Hepatocyte (in vitro differentiated cells): ENCODE results near the gene CASTOR1. TPM values are rescaled to one million over a fixed set of nuclear protein-coding genes. Genes with fewer than 3 reads are reported as not detected.

Source experiments
- DNase-seq: peaks from one replicate; pipeline ENCODE4 v3.0.0-alpha.2; 2016; ENCODE audit warnings: low spot score
- H2AFZ ChIP-seq: fragments of 200-600 bp; sonication (generic); 2 replicates; pipeline ENCODE4 v1.6.0; 2016; ENCODE audit warnings: antibody characterized with exemption, mild to moderate bottlenecking
- H3K27ac ChIP-seq: fragments of 200-600 bp; sonication (generic); 2 replicates; pipeline ENCODE4 v1.5.1; 2016; ENCODE audit warnings: mild to moderate bottlenecking
- H3K27me3 ChIP-seq: fragments of 200-600 bp; sonication (generic); 2 replicates; pipeline ENCODE4 v1.6.1; 2016
- H3K36me3 ChIP-seq: fragments of 200-600 bp; sonication (generic); replicated peaks from 2 replicates; pipeline ENCODE4 v1.5.1; 2016; ENCODE audit warnings: low read depth; ENCODE audit not compliant: insufficient read depth
- H3K4me1 ChIP-seq: fragments of 200-600 bp; sonication (generic); 2 replicates; pipeline ENCODE4 v1.5.1; 2016; ENCODE audit warnings: mild to moderate bottlenecking, moderate library complexity; ENCODE audit not compliant: insufficient read depth
- H3K4me2 ChIP-seq: fragments of 200-600 bp; sonication (generic); 2 replicates; pipeline ENCODE4 v1.6.0; 2016
- H3K4me3 ChIP-seq: fragments of 200-600 bp; sonication (generic); 2 replicates; pipeline ENCODE4 v1.5.1; 2016; ENCODE audit warnings: mild to moderate bottlenecking
- H3K79me2 ChIP-seq: fragments of 200-600 bp; sonication (generic); 2 replicates; pipeline ENCODE4 v1.6.0; 2017; ENCODE audit warnings: mild to moderate bottlenecking
- H3K9me2 ChIP-seq: fragments of 200-600 bp; sonication (generic); replicated peaks from 2 replicates; pipeline ENCODE4 v1.6.0; 2017; ENCODE audit warnings: mild to moderate bottlenecking; ENCODE audit not compliant: insufficient read depth
- H3K9me3 ChIP-seq: fragments of 200-600 bp; sonication (generic); 2 replicates; pipeline ENCODE4 v1.5.1; 2016; ENCODE audit warnings: low read depth, mild to moderate bottlenecking
- H4K20me1 ChIP-seq: fragments of 200-600 bp; sonication (generic); 2 replicates; pipeline ENCODE4 v1.6.0; 2016; ENCODE audit warnings: mild to moderate bottlenecking; ENCODE audit not compliant: insufficient read depth, poor library complexity, severe bottlenecking
- CTCF ChIP-seq: fragments of 200-600 bp; sonication (generic); IDR thresholded peaks from 2 replicates; pipeline ENCODE4 v1.5.1; 2016; ENCODE audit warnings: antibody characterized with exemption, mild to moderate bottlenecking; ENCODE audit not compliant: poor library complexity
- EZH2 ChIP-seq: fragments of 200-600 bp; sonication (generic); IDR thresholded peaks from 2 replicates; pipeline ENCODE4 v1.6.1; 2016; ENCODE audit warnings: antibody characterized with exemption, mild to moderate bottlenecking, borderline replicate concordance
- EZH2phosphoT487 ChIP-seq: fragments of 200-600 bp; sonication (generic); IDR thresholded peaks from one replicate; pipeline ENCODE4 v1.6.1; 2018; ENCODE audit warnings: antibody characterized with exemption, mild to moderate bottlenecking, low read depth, moderate library complexity; ENCODE audit not compliant: unreplicated experiment, severe bottlenecking
- WGBS: methylation state at CpG from one replicate; pipeline ENCODE4 v1.1.6; 2016; ENCODE audit warnings: low lambda C conversion rate; ENCODE audit errors: missing lambda C conversion rate; 5-methylcytosine and 5-hydroxymethylcytosine counted together
- polyA plus RNA-seq: library from polyadenylated mRNA; unstranded; fragments of >200 nt; fragmentation: Nextera tagmentation; extraction: Ambion mirVana; gene quantifications from 2 replicates; pipeline ENCODE4 v1.2.1, GENCODE V29; 2016
- total RNA-seq: library from RNA; depleted of rRNA; stranded (reverse); fragments of >200 nt; gene quantifications from 2 replicates; pipeline ENCODE4 v1.2.3, GENCODE V29; 2014

Gene CASTOR1
- total and polyA plus RNA-seq, 2 experiments from 2014 or later, result 30.9 to 53.5 TPM

- Histone ChIP-seq H3K9me2 (no peaks in the 10 kb centered on the region), H3K4me1 (peaks cover 10% of the 10 kb centered on the region), H3K9me3 (no peaks in the 10 kb centered on the region), H3K79me2 (no peaks in the 10 kb centered on the region), H3K27ac (no peak overlapping the region), H4K20me1 (no peaks in the 10 kb centered on the region), H2AFZ (no peak overlapping the region), H3K4me2 (no peak overlapping the region), H3K36me3 (no peaks in the 10 kb centered on the region), H3K27me3 (no peaks in the 10 kb centered on the region), H3K4me3 (no peak overlapping the region)
- DNase-seq, result peak; percentile 74
- WGBS, result 73% methylated on average over 31 of the region's 31 CpGs
- TF ChIP-seq CTCF (peak; percentile 79), EZH2 (no peak), EZH2phosphoT487 (no peak)
Measured at GRCh38 chr22:30286813-30287647, 2.3 kb downstream of the CASTOR1 start.

DNA sequence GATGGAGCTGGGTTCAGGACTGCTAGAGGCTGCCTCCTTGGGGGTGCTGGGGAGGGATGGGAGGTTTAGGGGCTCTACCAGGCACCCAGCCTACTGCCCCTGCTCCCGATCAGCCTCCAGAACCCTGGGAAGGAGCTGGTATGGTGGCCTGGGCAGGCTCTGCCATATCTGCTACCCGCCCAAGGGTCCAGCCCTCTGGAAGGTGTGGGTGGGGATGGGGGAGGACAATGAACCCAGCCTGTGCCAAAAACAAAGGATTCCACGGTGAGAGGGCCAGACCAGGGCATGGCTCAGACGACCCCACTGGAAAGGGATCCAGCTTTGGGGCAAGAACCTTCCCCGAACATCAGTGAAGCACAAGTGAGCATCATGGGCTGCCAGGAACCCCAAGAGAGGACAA, 3.0 kb downstream of the CASTOR1 start:
- H3K79me2 ChIP-seq, result no peaks in the 10 kb centered on the region
- 93% methylated on average over 5 of the region's 5 CpGs for WGBS

GRCh38 chr22:30285846-30286200, 3.5 kb downstream of the CASTOR1 start:
- DNase-seq, result no peak

More for the DNA sequence above, 3.0 kb downstream of the CASTOR1 start:
- Histone ChIP-seq H4K20me1 (no peaks in the 10 kb centered on the region), H2AFZ (no peak overlapping the region), H3K4me3 (no peak overlapping the region), H3K27me3 (no peaks in the 10 kb centered on the region), H3K9me2 (no peaks in the 10 kb centered on the region), H3K36me3 (no peaks in the 10 kb centered on the region), H3K27ac (no peak overlapping the region), H3K4me2 (no peak overlapping the region), H3K9me3 (no peaks in the 10 kb centered on the region), H3K4me1 (peaks cover 10% of the 10 kb centered on the region)
- no peak for TF ChIP-seq EZH2
- TF ChIP-seq EZH2phosphoT487, result no peak
- no peak for TF ChIP-seq CTCF
- no peak for DNase-seq

More at GRCh38 chr22:30285846-30286200, 3.5 kb downstream of the CASTOR1 start:
- Histone ChIP-seq H3K4me3 (no peak overlapping the region), H3K36me3 (no peaks in the 10 kb centered on the region), H3K27me3 (no peaks in the 10 kb centered on the region), H3K27ac (no peak overlapping the region), H3K9me2 (no peaks in the 10 kb centered on the region), H4K20me1 (no peaks in the 10 kb centered on the region), H3K9me3 (no peaks in the 10 kb centered on the region), H3K79me2 (no peaks in the 10 kb centered on the region), H2AFZ (no peak overlapping the region), H3K4me2 (no peak overlapping the region), H3K4me1 (peaks cover 9% of the 10 kb centered on the region)
- TF ChIP-seq EZH2phosphoT487, result no peak
- no peak for TF ChIP-seq CTCF
- TF ChIP-seq EZH2, result no peak
- 84% methylated on average over 7 of the region's 8 CpGs for WGBS
